C4-2B (cell line): ENCODE measurements around the gene OTULINL.

ENCODE experiments used
- H3K27ac ChIP-seq: fragments of 450-650 bp; 2 replicates; pipeline ENCODE4 v1.5.1; 2017
- CTCF ChIP-seq: fragments of 450-650 bp; conservative IDR thresholded peaks from 2 replicates; pipeline ENCODE4 v1.5.1; 2017; ENCODE audit warnings: mild to moderate bottlenecking
- ZFX ChIP-seq: fragments of 450-650 bp; IDR thresholded peaks from 2 replicates; pipeline ENCODE4 v1.6.1; 2017

The OTULINL gene

GRCh38 chr5:14577079-14577725, 4.4 kb upstream of the OTULINL start:
- no peak for TF ChIP-seq CTCF
- TF ChIP-seq ZFX = no peak
- H3K27ac ChIP-seq = no peak overlapping the region

DNA sequence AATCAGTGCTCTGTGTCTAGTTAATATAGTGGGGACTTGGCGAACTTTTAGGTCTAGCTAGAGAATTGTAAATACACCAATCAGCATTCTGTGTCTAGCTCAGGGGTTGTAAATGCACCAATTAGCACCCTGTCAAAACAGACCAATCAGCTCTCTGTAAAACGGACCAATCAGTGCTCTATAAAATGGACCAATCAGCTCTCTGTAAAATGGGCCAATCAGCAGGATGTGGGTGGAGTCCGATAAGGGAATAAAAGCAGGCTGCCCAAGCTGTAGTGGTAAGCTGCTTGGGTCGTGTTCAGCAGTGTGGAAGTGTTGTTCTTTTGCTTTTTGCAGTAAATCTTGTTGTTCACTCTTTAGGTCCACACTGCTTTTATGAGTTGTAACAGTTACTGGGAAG, 3.6 kb upstream of the OTULINL start:
- no peak overlapping the region for H3K27ac ChIP-seq
- TF ChIP-seq CTCF (no peak), ZFX (no peak)

DNA sequence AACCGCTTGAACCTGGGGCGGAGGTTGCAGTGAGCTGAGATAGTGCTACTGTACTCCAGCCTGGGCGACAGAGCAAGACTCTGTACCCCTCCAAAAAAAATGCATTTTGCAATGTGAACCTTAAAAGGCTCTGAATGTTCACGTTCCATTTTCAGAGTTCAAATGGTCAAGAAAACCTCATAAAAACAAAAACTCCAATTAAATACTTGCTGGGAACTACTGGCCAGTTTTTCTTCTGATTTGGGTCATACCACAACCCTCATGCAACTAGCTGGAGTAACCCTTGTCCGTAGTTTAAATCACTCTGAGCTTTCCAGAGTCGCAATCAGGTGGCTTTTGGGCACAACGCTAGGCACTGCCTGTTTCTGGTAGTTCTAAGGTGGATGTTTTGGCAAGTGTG, 2.3 kb upstream of the OTULINL start:
- no peak overlapping the region for H3K27ac ChIP-seq
- TF ChIP-seq ZFX (no peak), CTCF (no peak)

DNA sequence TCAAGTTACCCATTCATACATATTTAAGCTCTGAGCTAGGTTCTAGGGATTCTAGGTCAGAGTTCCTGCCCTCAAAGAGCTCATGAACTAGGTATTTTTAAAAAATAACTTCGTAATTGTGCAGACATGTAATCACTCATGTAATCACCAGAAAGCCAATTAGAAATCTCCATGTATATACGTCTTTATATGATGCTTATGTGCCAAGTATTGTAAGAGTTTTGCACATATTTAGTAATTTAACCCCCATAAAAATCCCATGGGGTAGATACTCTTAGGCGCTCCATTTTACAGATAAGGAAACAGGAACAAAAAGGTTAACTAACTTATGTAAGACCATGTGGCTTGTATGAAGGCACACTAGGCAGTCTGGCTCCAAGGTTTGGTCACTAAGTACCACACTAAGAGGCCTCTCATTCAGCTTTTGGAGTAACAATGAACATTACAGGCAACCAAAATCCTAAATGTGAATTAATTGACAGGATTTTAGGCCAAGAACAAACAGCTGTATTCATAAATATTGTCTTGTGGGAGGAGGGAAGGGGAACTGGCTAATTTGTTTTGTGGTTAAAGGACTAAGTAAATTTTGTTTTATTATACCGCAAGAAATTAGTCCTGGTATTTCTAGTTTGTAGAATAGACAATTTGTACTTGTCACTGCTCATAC, 1.7 kb upstream of the OTULINL start:
- TF ChIP-seq ZFX (no peak), CTCF (no peak)
- no peak overlapping the region for H3K27ac ChIP-seq

- H3K27ac ChIP-seq = peak overlapping the region; percentile 71; the same call in 1 of the 2 replicates
- TF ChIP-seq ZFX (no peak), CTCF (no peak)
Observed at GRCh38 chr5:14580398-14581034, 1.1 kb upstream of the OTULINL start.

- TF ChIP-seq ZFX (no peak), CTCF (peak; percentile 36)
- H3K27ac ChIP-seq = peak overlapping the region; percentile 71
Observed at GRCh38 chr5:14581891-14582796, 552 bp downstream of the OTULINL start.
